Measurements from ENCODE around the gene ST6GALNAC5. TPM values are rescaled to one million over a fixed set of nuclear protein-coding genes. Genes with fewer than 3 reads are reported as not detected.
"Not testable (repeated sequence)": the region's sequence is repeated elsewhere in the genome, so short reads cannot be mapped to it uniquely, and the experiment has no call there.

ST6GALNAC5 gene
- total RNA-seq, 2 donors from 2014 or later: not detected

DNA sequence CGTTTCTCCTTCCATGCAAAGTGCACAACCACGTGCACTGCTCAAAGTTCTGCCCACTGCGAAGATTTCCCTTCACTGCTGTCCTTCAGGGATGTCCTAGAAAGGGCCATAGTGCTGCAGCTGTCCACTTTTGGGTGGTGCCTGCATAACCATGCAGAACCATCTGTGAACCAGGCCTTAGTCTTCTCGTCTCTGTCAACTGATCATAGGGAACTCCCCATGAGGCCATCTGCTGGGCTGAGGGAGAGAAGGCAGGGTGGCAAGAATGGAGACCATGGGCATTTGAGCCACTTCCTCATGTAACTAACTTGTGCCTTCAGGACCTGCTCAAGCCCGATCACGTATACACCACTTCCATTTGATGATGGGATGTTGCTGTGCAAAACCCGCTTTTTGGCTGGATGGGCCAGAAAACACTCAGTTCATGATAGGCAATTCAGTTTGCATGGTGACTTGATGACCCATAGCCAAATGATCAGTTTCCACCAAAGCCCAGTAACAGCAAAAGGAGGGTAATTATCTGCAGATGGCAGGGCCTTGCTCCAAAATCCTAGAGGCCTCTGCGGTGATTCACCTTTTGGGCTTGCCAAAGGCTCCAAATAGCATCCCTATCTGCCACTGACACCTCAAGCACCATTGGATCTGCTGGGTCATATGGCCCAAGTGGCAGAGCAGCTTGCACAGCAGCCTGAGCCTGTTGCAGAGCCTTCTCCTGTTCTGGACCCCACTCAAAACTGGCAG is 9.5 kb downstream of the ST6GALNAC5 start:
- Mint-ChIP-seq H3K4me3 (no peak overlapping the region), H3K36me3 (ENCODE audit: low read depth) (no peaks in the 10 kb centered on the region), H3K27ac (no peak overlapping the region), H3K9me3 (peaks cover 7% of the 10 kb centered on the region), H3K27me3 (peaks cover 17% of the 10 kb centered on the region), H3K4me1 (no peaks in the 10 kb centered on the region)
- no peak for ATAC-seq (replicated peaks)

DNA sequence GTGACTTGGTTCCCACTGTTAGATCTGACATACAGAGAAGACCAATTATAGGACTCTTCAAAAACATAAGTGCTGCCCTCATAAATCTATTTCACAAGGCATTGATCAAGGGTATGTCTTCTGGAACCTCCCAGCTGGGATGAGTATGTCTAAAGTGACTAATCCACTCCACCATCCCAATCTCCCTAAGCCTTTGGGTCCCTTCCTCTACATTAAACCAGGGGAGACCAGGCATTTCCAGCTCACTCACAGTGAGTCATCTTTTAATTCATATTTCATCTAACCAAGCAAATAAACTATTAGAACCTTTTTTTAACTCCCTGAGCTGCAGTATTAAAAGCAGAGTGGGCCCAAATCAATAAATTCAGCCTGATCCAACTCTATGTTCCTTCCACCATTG is 11.7 kb downstream of the ST6GALNAC5 start:
- not testable (repeated sequence) for H3K36me3 Mint-ChIP-seq (ENCODE audit: low read depth); ATAC-seq (replicated peaks); H3K4me1 Mint-ChIP-seq

DNA sequence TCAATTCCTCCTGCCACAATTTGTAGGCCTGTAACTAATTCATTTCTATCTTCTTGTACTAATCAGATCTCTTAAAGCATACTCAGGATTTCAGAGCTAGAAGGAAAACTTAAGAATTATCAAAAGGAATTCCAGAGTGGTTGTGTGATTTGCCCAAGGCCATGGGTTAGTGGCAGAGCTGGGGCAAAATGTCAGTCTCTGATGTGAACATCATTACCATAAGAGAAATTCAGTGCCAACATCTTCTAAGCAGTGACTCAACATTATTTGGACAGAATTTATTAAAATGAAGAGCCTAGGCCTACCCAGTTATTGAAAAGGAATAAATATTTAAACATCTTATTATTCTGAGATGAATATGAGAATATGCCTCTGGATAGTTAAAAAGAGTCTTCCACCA is 14.5 kb downstream of the ST6GALNAC5 start:
- H3K27ac Mint-ChIP-seq: no peak overlapping the region
- H3K36me3 Mint-ChIP-seq (ENCODE audit: low read depth): no peaks in the 10 kb centered on the region
- peaks cover 4% of the 10 kb centered on the region for H3K27me3 Mint-ChIP-seq
- H3K4me3 Mint-ChIP-seq: no peak overlapping the region
- ATAC-seq (replicated peaks): no peak
- H3K4me1 Mint-ChIP-seq: no peaks in the 10 kb centered on the region
- H3K9me3 Mint-ChIP-seq: no peaks in the 10 kb centered on the region

More for the DNA sequence above, 11.7 kb downstream of the ST6GALNAC5 start:
- H3K27ac Mint-ChIP-seq, H3K9me3 Mint-ChIP-seq, H3K4me3 Mint-ChIP-seq, H3K27me3 Mint-ChIP-seq: not testable (repeated sequence)

DNA sequence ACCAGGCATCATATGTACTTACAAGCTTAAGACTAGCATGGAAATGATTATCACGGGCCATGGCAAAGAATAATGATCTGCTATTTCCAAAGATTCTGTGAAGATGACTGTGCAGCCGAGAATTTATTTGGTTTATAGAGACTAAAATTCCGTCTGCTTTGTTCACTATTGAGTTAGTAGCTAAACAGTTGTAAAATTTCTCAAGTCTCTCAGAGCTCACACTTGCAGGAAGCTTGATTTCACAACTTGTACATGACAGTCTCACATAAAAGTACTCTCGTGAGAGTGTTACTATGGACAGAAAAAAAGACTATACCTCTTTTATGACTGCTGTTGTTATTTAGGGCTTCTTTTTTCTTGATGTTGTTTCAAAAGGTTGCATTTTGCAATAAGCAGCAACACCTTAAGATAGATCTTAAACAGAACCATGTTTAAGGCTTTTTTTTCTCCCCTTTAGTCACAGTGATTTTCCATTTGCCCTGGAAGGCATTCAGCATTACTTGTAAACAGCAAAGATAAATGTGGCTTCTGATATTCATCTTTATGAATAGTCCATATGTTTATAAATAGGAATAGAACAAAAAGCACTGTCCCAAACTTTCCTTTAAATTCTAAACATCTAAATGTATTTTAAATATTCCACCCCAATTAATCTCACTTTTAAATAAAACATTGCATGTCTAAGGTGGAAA is 24.8 kb downstream of the ST6GALNAC5 start:
- Mint-ChIP-seq H3K36me3 (ENCODE audit: low read depth) (no peaks in the 10 kb centered on the region), H3K4me1 (no peaks in the 10 kb centered on the region), H3K4me3 (no peak overlapping the region), H3K27ac (no peak overlapping the region), H3K27me3 (peaks cover 20% of the 10 kb centered on the region), H3K9me3 (peaks cover 3% of the 10 kb centered on the region)
- no peak for ATAC-seq (replicated peaks)

DNA sequence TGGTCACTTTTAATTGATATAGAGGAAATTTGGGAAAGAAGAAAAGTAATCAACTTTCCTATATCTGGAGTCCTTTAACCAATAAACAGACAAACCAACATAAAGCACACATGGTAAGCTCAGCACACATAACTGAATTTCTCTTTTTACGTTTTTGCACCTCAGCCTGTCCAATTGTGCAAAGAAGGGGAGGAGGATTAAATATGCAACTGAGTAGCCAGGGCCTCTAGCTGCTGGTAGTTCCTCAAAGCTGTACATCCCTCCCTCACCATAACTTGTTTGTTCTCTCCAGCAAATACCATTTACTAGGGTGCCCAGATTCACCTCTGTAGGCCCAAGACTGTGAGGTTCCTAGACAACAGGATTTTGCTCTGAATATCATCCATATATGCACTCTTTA is 25.4 kb downstream of the ST6GALNAC5 start:
- H3K36me3 Mint-ChIP-seq (ENCODE audit: low read depth): no peaks in the 10 kb centered on the region

DNA sequence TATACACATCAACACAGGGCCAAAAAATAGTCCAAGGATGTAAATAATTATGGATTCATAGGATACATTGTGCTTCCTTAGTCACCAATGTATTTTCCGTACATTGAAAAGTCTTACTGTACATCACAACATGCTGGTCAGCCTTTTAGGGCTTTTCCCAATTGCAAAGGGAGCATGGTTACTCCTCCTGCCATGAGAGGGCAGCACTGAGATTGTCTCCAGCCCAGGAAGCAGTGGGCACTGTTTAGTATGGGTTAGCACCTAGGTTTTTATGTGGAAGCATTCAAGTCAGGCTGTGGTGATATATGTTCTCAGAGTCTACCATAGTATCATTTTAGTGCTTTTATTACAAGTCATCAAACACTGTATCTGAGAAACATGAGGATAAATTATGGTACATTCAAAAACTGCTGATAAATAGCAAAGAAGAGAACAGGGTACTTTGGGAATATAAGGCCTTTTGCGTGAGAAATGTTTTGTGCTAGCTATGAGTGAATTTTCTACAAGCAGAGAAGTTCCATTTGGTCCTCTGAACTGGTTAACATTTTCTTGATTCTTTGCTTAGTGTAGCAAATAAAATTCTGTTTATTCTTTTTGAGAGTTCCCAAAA is 34.0 kb downstream of the ST6GALNAC5 start:
- Mint-ChIP-seq H3K27me3 (peaks cover 4% of the 10 kb centered on the region), H3K36me3 (ENCODE audit: low read depth) (no peaks in the 10 kb centered on the region), H3K4me3 (no peak overlapping the region), H3K27ac (no peak overlapping the region), H3K9me3 (no peaks in the 10 kb centered on the region), H3K4me1 (no peaks in the 10 kb centered on the region)
- peak; percentile 75 for ATAC-seq (replicated peaks)

More for the DNA sequence above, 25.4 kb downstream of the ST6GALNAC5 start:
- ATAC-seq (replicated peaks): no peak
- Mint-ChIP-seq H3K4me3 (no peak overlapping the region), H3K9me3 (peaks cover 3% of the 10 kb centered on the region), H3K27ac (no peak overlapping the region), H3K4me1 (no peaks in the 10 kb centered on the region), H3K27me3 (peaks cover 19% of the 10 kb centered on the region)

DNA sequence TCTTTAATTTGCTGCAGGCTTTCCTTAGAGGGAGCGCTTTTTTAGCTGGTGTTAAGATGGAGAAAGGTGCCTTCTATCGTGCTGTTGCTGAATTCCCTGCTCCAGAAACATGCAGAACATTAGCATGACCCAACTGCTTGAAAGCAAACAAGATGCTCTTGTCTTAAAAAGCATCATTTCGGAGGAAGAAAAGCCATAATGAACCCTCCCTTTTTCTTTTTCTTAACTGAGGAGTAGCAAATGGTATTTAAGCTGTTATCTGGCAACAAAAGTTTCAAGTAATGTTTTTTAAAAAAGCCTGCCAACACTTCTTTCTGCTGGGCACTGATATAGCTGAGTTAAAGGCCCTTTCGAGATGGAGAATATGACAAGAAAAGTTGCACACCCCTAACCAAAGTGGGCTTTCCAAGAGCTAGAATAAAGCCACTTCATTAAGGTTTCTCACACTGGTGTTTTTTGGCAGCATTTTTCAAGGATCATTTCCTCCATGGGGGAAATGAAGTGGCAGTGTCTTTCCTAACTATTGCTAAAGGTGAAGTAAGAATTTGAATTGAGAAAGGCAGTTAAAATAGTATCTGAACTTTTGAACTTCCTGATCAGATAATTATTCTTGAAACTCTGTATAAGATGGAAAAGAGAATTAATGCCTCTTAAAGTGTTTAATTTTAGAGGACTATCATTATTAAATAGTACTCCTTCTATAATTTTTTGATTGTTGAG is 38.8 kb downstream of the ST6GALNAC5 start:
- no peaks in the 10 kb centered on the region for H3K4me1 Mint-ChIP-seq
- no peaks in the 10 kb centered on the region for H3K9me3 Mint-ChIP-seq
- no peak overlapping the region for H3K4me3 Mint-ChIP-seq
- H3K27ac Mint-ChIP-seq: no peak overlapping the region
- ATAC-seq (replicated peaks): no peak
- no peaks in the 10 kb centered on the region for H3K36me3 Mint-ChIP-seq (ENCODE audit: low read depth)
- H3K27me3 Mint-ChIP-seq: no peaks in the 10 kb centered on the region

- H3K9me3 Mint-ChIP-seq: peaks cover 4% of the 10 kb centered on the region
Observed at GRCh38 chr1:76909311-76909710, 42.0 kb downstream of the ST6GALNAC5 start.

GRCh38 chr1:76919085-76919484 is 51.8 kb downstream of the ST6GALNAC5 start:
- H3K4me1 Mint-ChIP-seq: no peaks in the 10 kb centered on the region
- no peak for ATAC-seq (replicated peaks)
- H3K4me3 Mint-ChIP-seq: no peak overlapping the region
- H3K27me3 Mint-ChIP-seq: peaks cover 10% of the 10 kb centered on the region
- H3K9me3 Mint-ChIP-seq: no peaks in the 10 kb centered on the region
- no peaks in the 10 kb centered on the region for H3K36me3 Mint-ChIP-seq (ENCODE audit: low read depth)
- no peak overlapping the region for H3K27ac Mint-ChIP-seq

More at GRCh38 chr1:76909311-76909710, 42.0 kb downstream of the ST6GALNAC5 start:
- H3K4me3 Mint-ChIP-seq: no peak overlapping the region
- H3K4me1 Mint-ChIP-seq: no peaks in the 10 kb centered on the region
- H3K36me3 Mint-ChIP-seq (ENCODE audit: low read depth): no peaks in the 10 kb centered on the region
- H3K27me3 Mint-ChIP-seq: peaks cover 7% of the 10 kb centered on the region
- H3K27ac Mint-ChIP-seq: no peak overlapping the region
- ATAC-seq (replicated peaks): no peak

GRCh38 chr1:76921590-76921989 is 54.3 kb downstream of the ST6GALNAC5 start:
- Mint-ChIP-seq H3K36me3 (ENCODE audit: low read depth) (no peaks in the 10 kb centered on the region), H3K27me3 (peaks cover 10% of the 10 kb centered on the region), H3K4me3 (no peak overlapping the region), H3K9me3 (no peaks in the 10 kb centered on the region), H3K4me1 (no peaks in the 10 kb centered on the region), H3K27ac (no peak overlapping the region)
- no peak for ATAC-seq (replicated peaks)

GRCh38 chr1:76925825-76926224 is 58.5 kb downstream of the ST6GALNAC5 start:
- no peaks in the 10 kb centered on the region for H3K36me3 Mint-ChIP-seq (ENCODE audit: low read depth)
- H3K4me3 Mint-ChIP-seq: no peak overlapping the region
- H3K27ac Mint-ChIP-seq: no peak overlapping the region
- peaks cover 5% of the 10 kb centered on the region for H3K27me3 Mint-ChIP-seq
- H3K9me3 Mint-ChIP-seq: no peaks in the 10 kb centered on the region
- no peaks in the 10 kb centered on the region for H3K4me1 Mint-ChIP-seq
- no peak for ATAC-seq (replicated peaks)

GRCh38 chr1:76928522-76928921 is 61.2 kb downstream of the ST6GALNAC5 start:
- no peak for ATAC-seq (replicated peaks)
- no peaks in the 10 kb centered on the region for H3K9me3 Mint-ChIP-seq
- no peak overlapping the region for H3K27ac Mint-ChIP-seq

DNA sequence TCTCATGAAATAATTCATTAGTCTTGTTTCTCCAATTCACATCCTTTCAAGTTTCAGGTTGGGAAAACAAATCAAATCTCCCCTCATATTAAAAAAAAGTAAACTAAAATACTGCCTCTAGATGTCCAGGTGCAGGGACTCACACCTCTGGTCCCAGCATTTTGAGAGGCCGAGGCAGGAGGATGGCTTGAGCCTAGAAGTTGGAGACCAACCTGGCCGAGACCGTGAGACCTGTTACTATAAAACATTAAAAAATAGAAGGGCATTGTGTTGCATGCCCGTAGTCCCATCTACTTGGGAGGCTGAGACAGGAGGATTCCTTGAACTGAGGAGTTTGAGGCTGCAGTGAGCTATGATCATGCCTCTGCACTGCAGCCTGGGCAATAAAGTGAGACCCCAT is 61.9 kb downstream of the ST6GALNAC5 start:
- Mint-ChIP-seq H3K9me3 (no peaks in the 10 kb centered on the region), H3K36me3 (ENCODE audit: low read depth) (no peaks in the 10 kb centered on the region), H3K4me3 (no peak overlapping the region), H3K27ac (no peak overlapping the region), H3K4me1 (no peaks in the 10 kb centered on the region), H3K27me3 (peaks cover 12% of the 10 kb centered on the region)
- ATAC-seq (replicated peaks): no peak

More at GRCh38 chr1:76928522-76928921, 61.2 kb downstream of the ST6GALNAC5 start:
- no peaks in the 10 kb centered on the region for H3K36me3 Mint-ChIP-seq (ENCODE audit: low read depth)
- H3K27me3 Mint-ChIP-seq: peaks cover 12% of the 10 kb centered on the region
- H3K4me1 Mint-ChIP-seq: no peaks in the 10 kb centered on the region
- H3K4me3 Mint-ChIP-seq: no peak overlapping the region

All from activated T-helper 17 cell treated with anti-CD3 and anti-CD28 coated beads, Interleukin-2, amount 50 U/mL, for 72 hours (primary cell).